Left ventricle myocardium inferior (tissue), 1 donor: ENCODE measurements around the gene MAML3. TPM values are rescaled to one million over a fixed set of nuclear protein-coding genes. Genes with fewer than 3 reads are reported as not detected.

ENCODE experiments used
- DNase-seq: peaks from one replicate; pipeline ENCODE4 v3.0.0-alpha.2; 2020
- H3K27ac ChIP-seq: fragments of 200-600 bp; replicated peaks from 2 replicates; pipeline ENCODE4 v1.8.0; 2021
- H3K27me3 ChIP-seq: fragments of 200-600 bp; 2 replicates; pipeline ENCODE4 v1.8.0; 2021; ENCODE audit warnings: low read depth
- H3K36me3 ChIP-seq: fragments of 200-600 bp; 2 replicates; pipeline ENCODE4 v1.8.0; 2021
- H3K4me1 ChIP-seq: fragments of 200-600 bp; 2 replicates; pipeline ENCODE4 v1.8.0; 2021
- H3K4me3 ChIP-seq: fragments of 200-600 bp; 2 replicates; pipeline ENCODE4 v1.8.0; 2021; ENCODE audit warnings: mild to moderate bottlenecking, moderate library complexity
- H3K9me3 ChIP-seq: fragments of 200-600 bp; replicated peaks from 2 replicates; pipeline ENCODE4 v1.8.0; 2021
- intact Hi-C: fragments of 100-400 bp; cut with micrococcal nuclease; formaldehyde crosslinking; loops from one replicate; pipeline ENCODE4 v1.11.0; 2022
- total RNA-seq: library from RNA; stranded (reverse); fragmentation: NEBNext Ultra II Directional; extraction: Animal tissue kit (Norgen Biotek cat#: 25700); gene quantifications from one replicate; pipeline ENCODE4 v1.2.1, GENCODE V29; 2021
- TF ChIP-seq, protein P1 (sequence below): fragments of 200-600 bp; IDR thresholded peaks from 2 replicates; pipeline ENCODE4 v1.8.0; 2021; ENCODE audit warnings: antibody characterized with exemption, mild to moderate bottlenecking, borderline replicate concordance
- donor health status: DM: no; HTN: yes; CAD: no; lungs with severe emphysema.

Gene MAML3
- total RNA-seq, 1 donor from 2014 or later = 2.6 TPM

DNA sequence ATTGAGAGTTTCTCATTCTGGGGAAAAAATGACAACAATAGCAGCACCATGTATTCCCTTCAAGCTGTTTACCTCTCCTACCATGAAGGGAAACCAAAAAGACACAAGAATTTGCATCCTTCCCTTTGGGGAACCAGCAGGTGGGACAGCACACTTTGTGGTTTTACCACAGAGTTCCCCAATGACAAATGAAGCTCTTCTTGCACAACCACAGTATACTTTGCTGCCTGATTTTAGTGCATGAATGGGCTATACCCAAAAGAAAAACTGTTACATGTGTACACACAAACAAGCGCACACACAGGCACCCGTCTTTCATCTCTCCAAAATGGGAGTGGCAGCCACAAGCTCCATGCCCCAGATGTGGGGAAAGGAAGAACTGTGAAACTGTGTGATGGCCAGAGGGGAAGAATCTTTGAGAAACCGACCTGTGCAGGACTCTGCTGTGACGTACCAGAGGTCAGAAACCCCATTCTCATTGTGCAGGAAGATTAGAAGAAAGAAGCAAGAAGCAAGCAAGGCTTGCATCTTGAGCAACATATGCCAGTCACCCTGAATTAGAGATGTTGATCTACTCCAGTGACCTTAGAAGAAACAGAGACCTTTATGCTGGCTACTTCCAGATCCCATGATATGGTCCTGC, 2.7 kb upstream of the MAML3 start:
- TF ChIP-seq, protein P1, sequence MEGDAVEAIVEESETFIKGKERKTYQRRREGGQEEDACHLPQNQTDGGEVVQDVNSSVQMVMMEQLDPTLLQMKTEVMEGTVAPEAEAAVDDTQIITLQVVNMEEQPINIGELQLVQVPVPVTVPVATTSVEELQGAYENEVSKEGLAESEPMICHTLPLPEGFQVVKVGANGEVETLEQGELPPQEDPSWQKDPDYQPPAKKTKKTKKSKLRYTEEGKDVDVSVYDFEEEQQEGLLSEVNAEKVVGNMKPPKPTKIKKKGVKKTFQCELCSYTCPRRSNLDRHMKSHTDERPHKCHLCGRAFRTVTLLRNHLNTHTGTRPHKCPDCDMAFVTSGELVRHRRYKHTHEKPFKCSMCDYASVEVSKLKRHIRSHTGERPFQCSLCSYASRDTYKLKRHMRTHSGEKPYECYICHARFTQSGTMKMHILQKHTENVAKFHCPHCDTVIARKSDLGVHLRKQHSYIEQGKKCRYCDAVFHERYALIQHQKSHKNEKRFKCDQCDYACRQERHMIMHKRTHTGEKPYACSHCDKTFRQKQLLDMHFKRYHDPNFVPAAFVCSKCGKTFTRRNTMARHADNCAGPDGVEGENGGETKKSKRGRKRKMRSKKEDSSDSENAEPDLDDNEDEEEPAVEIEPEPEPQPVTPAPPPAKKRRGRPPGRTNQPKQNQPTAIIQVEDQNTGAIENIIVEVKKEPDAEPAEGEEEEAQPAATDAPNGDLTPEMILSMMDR = no peak
- Histone ChIP-seq H3K36me3 (no peaks in the 10 kb centered on the region), H3K27me3 (no peaks in the 10 kb centered on the region), H3K9me3 (peaks cover under 1% of the 10 kb centered on the region), H3K4me3 (no peak overlapping the region), H3K27ac (no peak overlapping the region), H3K4me1 (peaks cover 27% of the 10 kb centered on the region)
- DNase-seq = no peak
- intact Hi-C loops = loop anchor here (5.0 kb wide), 1 partner anchor 86 kb away; no protein-coding TSS in a partner anchor

DNA sequence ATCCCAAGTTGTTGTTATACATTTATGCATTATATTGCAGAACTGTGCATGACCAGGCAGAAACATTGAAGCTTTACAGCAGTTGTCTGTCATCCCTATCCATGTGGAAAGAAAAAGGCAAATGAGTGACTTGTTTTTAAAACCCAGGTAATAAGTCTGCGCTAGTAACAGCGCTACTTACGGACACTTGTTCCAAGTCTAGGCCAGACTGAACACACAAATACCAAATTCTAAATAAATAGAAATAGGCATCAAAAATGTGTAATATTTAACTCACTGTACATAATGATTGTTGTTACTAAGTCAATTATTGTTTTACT, 548 bp upstream of the MAML3 start:
- Histone ChIP-seq H3K27me3 (no peaks in the 10 kb centered on the region), H3K9me3 (no peaks in the 10 kb centered on the region), H3K4me3 (peak overlapping the region; percentile 93), H3K27ac (peak overlapping the region; percentile 99), H3K36me3 (no peaks in the 10 kb centered on the region), H3K4me1 (peaks cover 45% of the 10 kb centered on the region)
- DNase-seq = no peak
- TF ChIP-seq, protein P1 = no peak
- intact Hi-C loops = no loop called here

DNA sequence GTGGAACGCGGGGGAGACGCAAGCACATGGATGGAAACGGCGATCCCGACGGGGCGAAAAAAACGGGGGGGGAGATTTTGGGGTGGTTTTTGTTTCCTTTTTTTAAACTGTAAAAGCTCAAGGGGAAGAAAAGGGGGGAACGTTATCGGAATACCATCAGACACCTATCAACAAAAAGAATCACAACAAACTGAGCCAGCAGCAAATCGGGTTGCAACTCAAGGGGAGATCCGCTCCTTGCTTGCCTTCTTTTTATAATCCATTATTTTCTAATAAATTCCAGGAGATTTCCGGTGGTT, 616 bp downstream of the MAML3 start:
- DNase-seq = no peak
- peaks cover 46% of the 10 kb centered on the region for H3K4me1 ChIP-seq
- peak overlapping the region; percentile 99 for H3K27ac ChIP-seq
- peak overlapping the region; percentile 93 for H3K4me3 ChIP-seq
- H3K27me3 ChIP-seq = no peaks in the 10 kb centered on the region
- no peaks in the 10 kb centered on the region for H3K36me3 ChIP-seq
- no peaks in the 10 kb centered on the region for H3K9me3 ChIP-seq
- intact Hi-C loops = no loop called here
- TF ChIP-seq, protein P1 = no peak

DNA sequence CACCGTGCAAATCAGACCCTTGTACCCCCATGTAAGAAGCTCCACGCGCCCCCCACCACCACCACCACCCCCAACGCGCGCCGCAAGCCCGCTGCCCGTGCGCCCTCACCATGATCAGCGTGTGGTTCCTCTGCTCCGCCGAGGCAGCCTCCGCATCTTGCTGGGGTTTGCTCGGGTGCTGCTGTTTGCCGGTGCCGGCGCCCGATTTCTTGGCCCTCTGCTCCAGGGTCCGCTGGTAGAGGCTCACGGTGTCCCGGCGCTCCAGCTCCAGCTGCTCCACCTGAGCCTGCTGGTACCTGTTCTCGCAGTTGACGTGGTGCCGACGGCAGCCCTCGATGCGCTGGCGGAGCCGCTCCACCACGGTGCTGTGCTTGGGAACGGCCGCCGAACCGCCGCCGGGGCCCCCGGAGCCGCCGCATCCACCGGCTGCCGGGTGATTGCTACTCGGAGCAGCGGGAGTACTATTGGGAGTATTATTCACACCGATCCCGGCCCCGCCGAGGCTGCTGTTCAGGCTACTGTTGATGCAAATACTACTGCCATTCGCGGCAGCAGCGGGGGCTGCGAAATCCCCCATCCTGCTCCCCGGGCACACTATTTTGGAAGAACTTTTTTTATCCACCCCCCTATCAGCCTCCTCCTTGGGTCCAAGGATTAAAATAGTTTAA, 1.1 kb downstream of the MAML3 start:
- Histone ChIP-seq H3K27me3 (no peaks in the 10 kb centered on the region), H3K36me3 (no peaks in the 10 kb centered on the region), H3K9me3 (no peaks in the 10 kb centered on the region), H3K27ac (peak overlapping the region; percentile 99), H3K4me1 (peaks cover 46% of the 10 kb centered on the region), H3K4me3 (peak overlapping the region; percentile 93)
- TF ChIP-seq, protein P1 = no peak
- intact Hi-C loops = no loop called here
- peak; percentile 58 for DNase-seq

DNA sequence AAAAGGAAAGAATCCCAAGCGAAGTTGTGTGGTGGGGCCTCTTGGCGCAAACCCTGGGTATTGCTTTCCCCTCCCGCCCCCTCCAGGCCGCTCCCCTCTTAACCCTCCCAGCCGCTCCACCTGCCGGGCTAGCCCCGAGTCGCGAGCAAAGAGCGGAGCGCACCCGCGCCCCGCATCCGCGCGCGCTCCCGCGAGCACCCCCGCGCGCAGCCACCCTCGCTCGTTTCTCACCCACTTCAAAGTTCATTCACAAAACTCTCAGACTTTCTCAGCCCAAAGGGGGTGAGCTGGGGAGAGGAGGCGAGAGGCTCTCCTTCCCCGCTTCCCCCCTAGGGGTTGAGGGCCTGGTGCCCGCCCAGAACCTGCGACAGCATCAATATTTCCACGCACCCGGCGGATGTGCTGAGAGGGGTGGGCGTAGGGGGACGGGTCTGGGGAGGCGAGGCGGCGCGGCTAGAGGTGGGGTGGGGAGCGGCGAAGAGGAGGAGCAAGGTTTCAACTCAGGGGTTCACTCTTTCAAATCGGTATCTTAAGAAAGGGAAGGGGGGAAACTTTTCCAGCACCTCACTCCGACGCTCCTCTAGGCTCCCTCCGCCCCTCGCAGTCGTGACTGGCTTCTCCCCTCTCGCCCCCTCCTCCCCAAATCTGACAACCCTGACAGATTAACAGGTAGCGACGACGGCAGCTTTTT, 1.8 kb downstream of the MAML3 start:
- no peaks in the 10 kb centered on the region for H3K27me3 ChIP-seq
- peaks cover 46% of the 10 kb centered on the region for H3K4me1 ChIP-seq
- no peaks in the 10 kb centered on the region for H3K36me3 ChIP-seq
- no peaks in the 10 kb centered on the region for H3K9me3 ChIP-seq
- H3K27ac ChIP-seq = peak overlapping the region; percentile 99
- intact Hi-C loops = no loop called here
- peak overlapping the region; percentile 93 for H3K4me3 ChIP-seq
- TF ChIP-seq, protein P1 = peak; percentile 52
- DNase-seq = peak; percentile 68
